ENCODE data around the gene SMIM5. TPM values are rescaled to one million over a fixed set of nuclear protein-coding genes. Genes with fewer than 3 reads are reported as not detected.

SMIM5 gene
- total RNA-seq, 1 donor from 2014 or later: 1.7 TPM

GRCh38 chr17:75622076-75622475, 11.2 kb upstream of the SMIM5 start:
- H3K4me3 Mint-ChIP-seq: no peak overlapping the region
- intact Hi-C loops (cut with micrococcal nuclease): no loop called here
- POLR2A ChIA-PET: no interaction called here

GRCh38 chr17:75622771-75623273, 10.4 kb upstream of the SMIM5 start:
- ATAC-seq (ENCODE audit: low read depth): no peak
- ChIA-PET POLR2A (no interaction called here), CTCF (no interaction called here)
- DNase-seq: no peak
- Mint-ChIP-seq H3K27me3 (no peaks in the 10 kb centered on the region), H3K27ac (no peak overlapping the region), H3K36me3 (ENCODE audit: low read depth) (peaks cover 55% of the 10 kb centered on the region), H3K4me3 (no peak overlapping the region), H3K4me1 (no peaks in the 10 kb centered on the region), H3K9me3 (no peaks in the 10 kb centered on the region)
- TF ChIP-seq, protein P1, sequence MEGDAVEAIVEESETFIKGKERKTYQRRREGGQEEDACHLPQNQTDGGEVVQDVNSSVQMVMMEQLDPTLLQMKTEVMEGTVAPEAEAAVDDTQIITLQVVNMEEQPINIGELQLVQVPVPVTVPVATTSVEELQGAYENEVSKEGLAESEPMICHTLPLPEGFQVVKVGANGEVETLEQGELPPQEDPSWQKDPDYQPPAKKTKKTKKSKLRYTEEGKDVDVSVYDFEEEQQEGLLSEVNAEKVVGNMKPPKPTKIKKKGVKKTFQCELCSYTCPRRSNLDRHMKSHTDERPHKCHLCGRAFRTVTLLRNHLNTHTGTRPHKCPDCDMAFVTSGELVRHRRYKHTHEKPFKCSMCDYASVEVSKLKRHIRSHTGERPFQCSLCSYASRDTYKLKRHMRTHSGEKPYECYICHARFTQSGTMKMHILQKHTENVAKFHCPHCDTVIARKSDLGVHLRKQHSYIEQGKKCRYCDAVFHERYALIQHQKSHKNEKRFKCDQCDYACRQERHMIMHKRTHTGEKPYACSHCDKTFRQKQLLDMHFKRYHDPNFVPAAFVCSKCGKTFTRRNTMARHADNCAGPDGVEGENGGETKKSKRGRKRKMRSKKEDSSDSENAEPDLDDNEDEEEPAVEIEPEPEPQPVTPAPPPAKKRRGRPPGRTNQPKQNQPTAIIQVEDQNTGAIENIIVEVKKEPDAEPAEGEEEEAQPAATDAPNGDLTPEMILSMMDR (IDR thresholded peaks at IDR 0.05): no peak
- intact Hi-C loops (cut with micrococcal nuclease): no loop called here

More at GRCh38 chr17:75622076-75622475, 11.2 kb upstream of the SMIM5 start:
- H3K36me3 Mint-ChIP-seq (ENCODE audit: low read depth): peaks cover 54% of the 10 kb centered on the region
- no peaks in the 10 kb centered on the region for H3K9me3 Mint-ChIP-seq
- H3K27ac Mint-ChIP-seq: no peak overlapping the region
- ATAC-seq (ENCODE audit: low read depth) (no peak), DNase-seq (no peak)
- TF ChIP-seq, protein P1 (IDR thresholded peaks at IDR 0.05): no peak
- CTCF ChIA-PET: interaction anchor here (1.8 kb wide), 1 partner anchor 11 kb away, joined by 6 read pairs; the partner anchor contains the start of gene SMIM5
- H3K27me3 Mint-ChIP-seq: no peaks in the 10 kb centered on the region
- H3K4me1 Mint-ChIP-seq: no peaks in the 10 kb centered on the region

DNA sequence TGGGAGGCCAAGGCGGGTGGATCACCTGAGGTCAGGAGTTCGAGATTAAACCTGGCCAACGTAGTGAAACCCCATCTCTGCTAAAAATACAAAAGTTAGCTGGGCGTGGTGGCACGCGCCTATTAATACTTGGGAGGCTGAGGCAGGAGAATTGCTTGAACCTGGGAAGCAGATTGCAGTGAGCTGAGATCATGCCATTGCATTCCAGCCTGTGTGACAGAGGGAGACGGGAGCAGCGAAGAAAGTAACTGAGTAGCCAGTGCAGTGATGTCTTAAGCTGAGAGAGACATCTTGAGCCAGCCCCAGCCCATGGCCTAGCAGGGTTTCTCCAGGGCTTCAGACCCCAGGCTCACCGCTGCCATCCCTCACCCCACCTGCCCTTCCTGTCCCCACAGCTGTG, 9.8 kb upstream of the SMIM5 start:
- intact Hi-C loops (cut with micrococcal nuclease): no loop called here
- H3K4me1 Mint-ChIP-seq: no peaks in the 10 kb centered on the region
- H3K27ac Mint-ChIP-seq: no peak overlapping the region
- H3K9me3 Mint-ChIP-seq: no peaks in the 10 kb centered on the region
- TF ChIP-seq, protein P1 (IDR thresholded peaks at IDR 0.05): no peak
- ATAC-seq (ENCODE audit: low read depth) (no peak), DNase-seq (no peak)
- ChIA-PET CTCF (no interaction called here), POLR2A (no interaction called here)
- peaks cover 54% of the 10 kb centered on the region for H3K36me3 Mint-ChIP-seq (ENCODE audit: low read depth)
- no peaks in the 10 kb centered on the region for H3K27me3 Mint-ChIP-seq
- no peak overlapping the region for H3K4me3 Mint-ChIP-seq

DNA sequence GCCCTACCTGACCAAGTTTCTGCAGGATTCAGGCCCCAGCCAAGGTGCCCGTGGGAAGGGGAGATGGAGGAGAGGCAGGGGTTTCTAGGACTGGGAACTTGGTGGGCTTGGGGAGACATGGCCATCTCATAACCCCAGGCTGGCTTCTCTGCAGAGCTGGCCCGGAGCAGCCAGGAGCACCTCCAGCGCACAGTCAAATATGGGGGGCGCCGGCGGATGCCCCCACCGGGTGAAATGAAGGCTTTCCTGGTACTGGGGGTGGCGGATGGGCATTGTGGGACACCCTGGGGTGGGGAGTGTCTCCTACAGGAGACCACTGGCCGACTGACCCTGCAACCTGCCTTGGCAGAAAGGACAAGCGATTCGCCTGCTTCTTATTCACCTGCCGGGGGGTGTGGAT, 9.2 kb upstream of the SMIM5 start:
- Mint-ChIP-seq H3K27ac (no peak overlapping the region), H3K4me3 (no peak overlapping the region), H3K4me1 (no peaks in the 10 kb centered on the region), H3K9me3 (no peaks in the 10 kb centered on the region), H3K27me3 (no peaks in the 10 kb centered on the region), H3K36me3 (ENCODE audit: low read depth) (peaks cover 49% of the 10 kb centered on the region)
- POLR2A ChIA-PET: no interaction called here
- intact Hi-C loops (cut with micrococcal nuclease): no loop called here
- TF ChIP-seq, protein P1 (IDR thresholded peaks at IDR 0.05): no peak
- no peak for DNase-seq
- ATAC-seq (ENCODE audit: low read depth): no peak
- CTCF ChIA-PET: interaction anchor here (1.3 kb wide), 1 partner anchor 9 kb away, joined by 4 read pairs; the partner anchor contains the start of gene SMIM5

- intact Hi-C loops (cut with micrococcal nuclease): no loop called here
- CTCF ChIA-PET: interaction anchor here (1.0 to 1.3 kb wide), 4 partner anchors 8 to 565 kb away, joined by 3 to 4 read pairs (median 4); partner anchors contain the start of gene SMIM5
These were observed 8.4 kb upstream of the SMIM5 start for GRCh38 chr17:75624714-75625345.

More at GRCh38 chr17:75624714-75625345, 8.4 kb upstream of the SMIM5 start:
- H3K4me3 Mint-ChIP-seq: no peak overlapping the region
- no peaks in the 10 kb centered on the region for H3K27me3 Mint-ChIP-seq
- ATAC-seq (ENCODE audit: low read depth) (no peak), DNase-seq (no peak)
- H3K9me3 Mint-ChIP-seq: no peaks in the 10 kb centered on the region
- no peak overlapping the region for H3K27ac Mint-ChIP-seq
- TF ChIP-seq, protein P1 (IDR thresholded peaks at IDR 0.05): no peak
- H3K36me3 Mint-ChIP-seq (ENCODE audit: low read depth): peaks cover 44% of the 10 kb centered on the region
- no peaks in the 10 kb centered on the region for H3K4me1 Mint-ChIP-seq
- POLR2A ChIA-PET: interaction anchor here (0.7 kb wide), 1 partner anchor 125 kb away, joined by 3 read pairs; no protein-coding TSS in a partner anchor
